Measurements from ENCODE around the gene EDAR. TPM values are rescaled to one million over a fixed set of nuclear protein-coding genes. Genes with fewer than 3 reads are reported as not detected.

The EDAR gene
- total RNA-seq, 1 experiment from 2014 or later, result 0.82 TPM

- TF ChIP-seq CTCF (IDR thresholded peaks at IDR 0.05; ENCODE audit: insufficient read depth in 1 of 2, low read depth in 1 of 2, low read length in 1 of 2, severe bottlenecking in 1 of 2, unreplicated experiment in 1 of 2), result no peak
- CTCF ChIA-PET, result no interaction called here
- Histone ChIP-seq H3K4me1 (no peaks in the 10 kb centered on the region), H3K27me3 (replicated peaks; ENCODE audit: control insufficient read depth, insufficient read depth, low read length) (no peaks in the 10 kb centered on the region), H3K4me3 (ENCODE audit: low read depth, low read length) (no peak overlapping the region), H3K9me3 (no peaks in the 10 kb centered on the region), H3K36me3 (ENCODE audit: control insufficient read depth, insufficient read depth, low read length) (no peaks in the 10 kb centered on the region)
- Mint-ChIP-seq H3K4me3 (ENCODE audit: unreplicated experiment) (no peak overlapping the region), H3K27me3 (ENCODE audit: insufficient read depth, unreplicated experiment) (no peaks in the 10 kb centered on the region), H3K27ac (ENCODE audit: unreplicated experiment) (no peak overlapping the region), H3K4me1 (ENCODE audit: low read depth, unreplicated experiment) (no peaks in the 10 kb centered on the region), H3K9me3 (ENCODE audit: unreplicated experiment) (no peaks in the 10 kb centered on the region), H3K36me3 (ENCODE audit: insufficient read depth, unreplicated experiment) (no peaks in the 10 kb centered on the region)
- intact Hi-C loops (cut with micrococcal nuclease; ENCODE audit: unreplicated experiment), result no loop called here
- no TSS peak for BruUV-seq (replicated peaks)
- DNase-seq, result no peak
- POLR2A ChIA-PET, result no interaction called here
Observed at GRCh38 chr2:108911807-108912628, 77.0 kb downstream of the EDAR start.

GRCh38 chr2:108911401-108911800 is 77.6 kb downstream of the EDAR start:
- H3K4me1 Mint-ChIP-seq (ENCODE audit: low read depth, unreplicated experiment), result no peaks in the 10 kb centered on the region
- ChIA-PET CTCF (no interaction called here), POLR2A (no interaction called here)
- Histone ChIP-seq H3K4me3 (ENCODE audit: low read depth, low read length) (no peak overlapping the region), H3K4me1 (no peaks in the 10 kb centered on the region), H3K9me3 (no peaks in the 10 kb centered on the region), H3K27me3 (replicated peaks; ENCODE audit: control insufficient read depth, insufficient read depth, low read length) (no peaks in the 10 kb centered on the region), H3K36me3 (ENCODE audit: control insufficient read depth, insufficient read depth, low read length) (no peaks in the 10 kb centered on the region)
- no peaks in the 10 kb centered on the region for H3K9me3 Mint-ChIP-seq (ENCODE audit: unreplicated experiment)
- H3K27ac Mint-ChIP-seq (ENCODE audit: unreplicated experiment), result no peak overlapping the region
- H3K27me3 Mint-ChIP-seq (ENCODE audit: insufficient read depth, unreplicated experiment), result no peaks in the 10 kb centered on the region
- no peak overlapping the region for H3K4me3 Mint-ChIP-seq (ENCODE audit: unreplicated experiment)
- H3K36me3 Mint-ChIP-seq (ENCODE audit: insufficient read depth, unreplicated experiment), result no peaks in the 10 kb centered on the region
- no peak for DNase-seq
- no TSS peak for BruUV-seq (replicated peaks)
- no peak for TF ChIP-seq CTCF (IDR thresholded peaks at IDR 0.05; ENCODE audit: insufficient read depth in 1 of 2, low read depth in 1 of 2, low read length in 1 of 2, severe bottlenecking in 1 of 2, unreplicated experiment in 1 of 2)
- intact Hi-C loops (cut with micrococcal nuclease; ENCODE audit: unreplicated experiment), result no loop called here

GRCh38 chr2:108910541-108911396 is 78.3 kb downstream of the EDAR start:
- no peak for TF ChIP-seq CTCF (IDR thresholded peaks at IDR 0.05; ENCODE audit: insufficient read depth in 1 of 2, low read depth in 1 of 2, low read length in 1 of 2, severe bottlenecking in 1 of 2, unreplicated experiment in 1 of 2)
- Mint-ChIP-seq H3K27me3 (ENCODE audit: insufficient read depth, unreplicated experiment) (no peaks in the 10 kb centered on the region), H3K4me1 (ENCODE audit: low read depth, unreplicated experiment) (no peaks in the 10 kb centered on the region), H3K9me3 (ENCODE audit: unreplicated experiment) (no peaks in the 10 kb centered on the region), H3K36me3 (ENCODE audit: insufficient read depth, unreplicated experiment) (no peaks in the 10 kb centered on the region), H3K27ac (ENCODE audit: unreplicated experiment) (no peak overlapping the region), H3K4me3 (ENCODE audit: unreplicated experiment) (no peak overlapping the region)
- no peak for DNase-seq
- H3K4me1 ChIP-seq, result no peaks in the 10 kb centered on the region
- POLR2A ChIA-PET, result no interaction called here
- CTCF ChIA-PET, result no interaction called here
- H3K4me3 ChIP-seq (ENCODE audit: low read depth, low read length), result no peak overlapping the region
- H3K36me3 ChIP-seq (ENCODE audit: control insufficient read depth, insufficient read depth, low read length), result no peaks in the 10 kb centered on the region
- no TSS peak for BruUV-seq (replicated peaks)
- intact Hi-C loops (cut with micrococcal nuclease; ENCODE audit: unreplicated experiment), result no loop called here
- no peaks in the 10 kb centered on the region for H3K27me3 ChIP-seq (replicated peaks; ENCODE audit: control insufficient read depth, insufficient read depth, low read length)
- no peaks in the 10 kb centered on the region for H3K9me3 ChIP-seq

All from Caco-2 (cell line).